SW 1271 (cell line): ENCODE data around the gene PDCD1.
"Not testable (repeated sequence)": the region's sequence is repeated elsewhere in the genome, so short reads cannot be mapped to it uniquely, and the experiment has no call there.

Source experiments
- DNase-seq, 2 experiments: peaks; one replicate each; lab custom pipeline; 2025; lab: John Stamatoyannopoulos, UW

Gene PDCD1

DNA sequence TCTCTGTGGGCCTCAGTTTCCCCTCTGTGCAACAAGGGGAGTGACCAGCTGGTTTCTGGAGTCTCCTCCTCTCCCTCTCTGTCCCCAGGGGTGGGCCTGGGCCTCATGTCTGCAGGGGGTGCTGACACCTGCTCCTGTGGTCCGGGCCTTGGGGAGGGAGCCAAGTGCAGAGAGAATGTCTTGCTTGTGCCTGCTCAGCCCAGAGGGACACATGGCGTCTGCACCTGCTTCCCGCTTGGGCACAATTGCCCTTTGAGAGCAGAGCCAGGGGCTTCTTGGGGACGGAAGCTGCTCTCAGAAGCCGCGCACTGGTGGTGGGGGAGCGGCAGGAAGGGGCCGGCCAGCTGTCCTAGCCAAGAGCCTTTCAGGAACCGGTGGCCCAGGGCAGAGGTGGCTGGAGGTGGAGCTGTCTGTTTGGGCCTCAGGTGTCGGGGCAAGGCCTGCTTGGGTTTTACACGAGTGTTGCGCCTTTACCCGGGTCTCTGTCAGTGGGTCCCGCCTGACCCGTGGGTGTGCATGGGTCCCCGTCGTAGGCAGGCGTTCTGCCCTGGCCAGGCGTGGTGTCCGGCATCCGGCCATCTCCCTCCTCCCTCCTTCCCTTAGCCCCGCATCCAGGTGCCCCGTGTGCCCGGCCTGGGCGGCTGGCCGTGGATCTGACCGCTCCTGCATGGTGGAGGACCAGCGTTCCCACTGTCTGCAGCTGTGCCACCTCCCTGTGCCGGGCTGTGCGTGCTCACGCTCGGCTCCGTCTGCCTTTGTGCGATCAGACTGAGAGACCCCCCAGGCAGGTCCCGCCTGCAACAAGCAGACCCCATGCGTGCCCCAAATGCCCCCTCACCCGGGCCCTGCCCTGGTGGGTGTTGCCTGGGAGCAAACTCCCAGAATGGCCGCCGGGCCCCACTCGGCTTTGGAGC lies 45.7 kb downstream of the PDCD1 start:
- no peak for DNase-seq

DNA sequence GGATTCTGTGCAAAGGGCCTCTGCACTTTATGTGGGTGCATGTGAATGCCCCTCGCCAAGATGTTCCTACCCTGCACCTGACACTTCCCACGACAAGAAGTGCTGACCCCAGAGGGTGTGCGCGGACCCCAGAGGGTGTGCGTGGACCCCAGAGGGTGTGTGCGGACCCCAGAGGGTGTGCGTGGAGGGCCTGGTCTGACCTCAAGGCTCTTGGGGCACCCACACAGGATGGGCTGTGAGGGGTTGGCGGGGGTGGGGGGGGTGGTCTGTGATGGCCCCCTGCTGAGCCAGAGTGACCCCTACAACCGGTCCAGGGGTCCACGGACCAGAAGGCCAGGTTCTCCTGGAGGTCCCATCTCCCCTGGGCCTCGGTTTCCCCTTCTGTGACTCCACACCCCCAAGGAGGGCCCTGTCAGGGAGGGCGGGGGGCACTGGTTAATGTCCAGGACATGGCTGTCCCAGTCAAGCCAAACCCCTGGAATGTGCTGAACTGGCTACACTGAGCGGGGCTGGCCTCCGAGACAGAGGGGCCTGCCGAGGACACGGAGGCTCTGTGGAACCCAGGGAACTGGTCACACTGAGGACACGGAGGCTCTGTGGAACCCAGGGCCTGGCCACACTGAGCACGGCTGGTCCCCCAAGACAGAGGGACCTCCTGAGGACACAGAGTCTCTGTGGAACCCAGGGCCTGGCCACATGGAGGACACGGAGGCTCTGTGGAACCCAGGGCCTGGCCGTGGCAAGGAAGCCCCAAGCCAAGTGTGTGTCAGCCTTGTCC lies 46.6 kb downstream of the PDCD1 start:
- no peak for DNase-seq

DNA sequence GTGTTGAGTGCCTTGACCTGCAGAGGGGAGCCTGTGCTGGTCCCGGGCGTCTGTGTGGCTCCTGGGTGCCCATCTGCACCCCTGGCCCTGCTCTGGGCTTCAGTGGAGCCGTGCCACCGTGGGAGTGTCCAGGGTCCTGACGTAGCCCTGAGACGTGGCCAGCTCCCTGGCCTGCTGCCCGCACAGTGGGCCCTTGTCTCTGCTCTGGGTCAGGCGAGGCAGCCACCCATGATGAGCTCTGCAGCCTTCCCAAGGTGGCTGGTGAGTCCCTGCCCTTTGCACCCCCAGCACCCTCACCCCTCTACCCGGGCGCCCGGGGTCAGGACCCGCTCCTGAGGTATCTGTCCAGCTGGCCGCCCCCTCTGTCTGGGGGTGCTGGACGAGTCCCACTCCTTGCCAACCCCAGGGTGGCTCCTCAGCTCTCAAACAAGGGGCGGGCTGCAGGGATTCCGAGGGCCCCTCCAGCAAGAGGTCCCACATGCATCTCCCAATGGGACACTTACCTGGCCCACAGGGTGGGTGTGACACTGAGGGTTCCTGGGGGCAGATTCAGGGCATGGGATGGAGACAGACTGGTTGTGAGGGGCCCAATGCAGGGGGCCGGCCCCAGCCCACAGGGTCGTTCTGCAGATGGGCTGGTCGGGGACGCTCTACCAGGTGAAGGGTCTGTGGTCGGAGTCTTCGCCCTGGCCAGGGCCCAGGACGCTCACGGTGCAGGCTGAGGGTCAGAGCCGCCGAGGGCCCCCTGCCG lies 47.3 kb downstream of the PDCD1 start:
- no peak for DNase-seq

DNA sequence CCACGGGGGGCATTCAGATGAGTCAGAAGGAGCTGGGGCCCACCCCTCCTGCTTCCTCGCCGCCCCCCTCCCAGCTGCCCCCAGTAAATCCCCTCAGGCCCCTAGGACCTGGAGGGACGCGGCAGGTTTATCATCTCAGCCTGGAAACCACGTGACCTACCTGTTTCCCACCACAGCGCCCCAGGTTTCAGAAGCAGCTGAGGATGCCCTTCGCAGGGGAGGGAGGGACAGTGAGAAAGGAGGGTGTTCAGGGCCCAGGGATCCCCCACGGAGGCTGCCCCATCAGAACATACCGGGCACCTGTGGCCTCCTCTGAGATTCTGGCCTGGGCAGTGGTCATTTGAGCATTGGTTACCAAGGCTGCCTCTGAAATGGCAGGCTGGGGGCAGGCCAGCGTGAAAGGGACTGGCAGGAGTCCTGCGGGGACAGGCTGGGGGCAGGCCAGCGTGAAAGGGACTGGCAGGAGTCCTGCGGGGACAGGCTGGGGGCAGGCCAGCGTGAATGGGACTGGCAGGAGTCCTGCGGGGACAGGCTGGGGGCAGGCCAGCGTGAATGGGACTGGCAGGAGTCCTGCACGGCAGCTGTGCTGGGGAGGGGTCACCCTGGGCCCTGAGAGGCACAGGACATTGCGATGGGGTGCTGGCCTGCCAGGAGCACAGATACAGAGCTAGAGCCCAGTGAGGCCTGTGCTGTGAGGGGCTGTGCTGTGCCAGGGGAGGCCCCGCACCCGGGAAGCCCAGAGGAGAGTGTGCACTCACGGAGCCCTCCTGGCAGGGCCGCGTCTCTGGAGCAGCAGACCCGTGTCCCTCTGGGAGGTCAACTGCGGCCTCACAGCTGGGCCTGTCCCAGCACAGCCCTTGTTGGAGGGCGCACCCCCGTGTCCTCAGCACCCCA lies 48.1 kb downstream of the PDCD1 start:
- no peak for DNase-seq

DNA sequence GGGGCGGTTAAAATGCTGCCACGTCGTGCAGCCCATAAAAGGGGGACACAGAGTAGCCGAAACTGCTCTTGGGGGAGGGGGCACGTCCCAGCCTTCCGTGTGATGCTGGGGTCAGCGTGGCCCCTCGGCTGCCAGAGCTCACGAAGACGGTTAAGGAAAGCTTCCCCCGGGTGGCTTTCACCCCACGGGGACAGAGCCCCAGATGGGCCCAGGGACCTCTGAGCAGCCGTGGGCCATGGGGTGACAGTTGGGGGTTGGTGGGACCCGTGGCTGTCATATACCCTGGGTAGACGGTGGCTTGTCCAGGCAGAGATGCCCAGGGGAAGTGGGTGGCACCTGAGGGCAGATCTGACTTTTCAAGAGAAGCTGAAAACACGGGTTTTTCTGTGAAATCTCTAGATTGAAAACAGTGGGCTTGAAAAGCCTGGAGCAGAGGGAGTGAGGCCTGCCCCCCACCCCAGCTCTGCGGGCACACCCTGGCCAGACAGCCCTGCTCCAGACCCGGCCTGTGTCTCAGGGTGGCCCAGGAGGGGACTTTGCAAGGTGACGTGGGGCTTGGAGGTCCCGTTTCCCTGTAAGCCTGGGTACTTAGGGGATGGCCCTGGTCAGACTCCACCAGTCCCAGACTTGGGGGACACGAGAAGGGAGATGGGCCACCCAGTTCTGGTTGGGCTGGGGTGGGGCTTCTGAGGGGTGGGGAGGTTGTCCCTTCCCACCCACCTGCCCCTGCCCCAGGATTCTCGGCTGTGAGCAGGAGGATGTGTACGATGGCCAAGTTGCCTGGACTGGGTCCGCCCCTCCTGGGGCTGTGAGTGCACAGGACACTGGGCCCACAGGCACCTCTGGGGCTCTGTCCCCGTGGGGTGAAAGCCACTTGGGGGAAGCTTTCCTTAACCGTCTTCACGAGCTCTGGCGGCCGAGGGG lies 49.0 kb downstream of the PDCD1 start:
- DNase-seq: no peak

DNA sequence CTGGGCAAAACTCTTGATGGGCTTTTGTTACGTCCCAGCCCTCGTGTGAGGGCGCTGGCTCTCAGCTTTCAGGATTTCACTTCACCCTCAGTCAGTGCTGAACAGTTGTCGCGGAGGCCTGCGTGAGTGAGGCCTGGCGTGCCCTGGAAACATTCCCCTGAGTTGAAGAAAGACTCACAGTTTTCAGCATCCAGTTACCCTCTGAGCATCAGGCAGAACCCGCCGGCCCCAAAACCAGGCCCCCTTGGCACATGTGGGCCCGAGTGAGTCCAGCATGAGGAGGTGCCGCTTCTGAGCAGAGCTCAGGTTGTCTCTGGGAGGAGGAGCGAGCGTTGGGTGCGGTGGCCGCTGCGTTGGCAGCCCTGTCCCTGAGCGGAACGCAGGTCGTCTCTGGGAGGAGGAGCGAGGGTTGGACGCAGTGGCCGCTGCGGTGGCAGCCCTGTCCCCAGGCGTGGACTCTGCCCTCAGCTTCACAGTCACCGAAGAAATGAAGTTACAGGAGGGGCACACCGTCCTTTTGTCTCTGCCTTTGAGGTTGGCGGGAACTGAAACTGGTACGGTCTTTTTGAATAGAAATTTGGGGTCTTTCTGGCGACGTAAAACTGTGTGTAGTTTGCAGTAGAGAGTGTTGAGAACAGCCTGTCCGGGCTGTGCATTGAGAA lies 49.8 kb downstream of the PDCD1 start, which contains the start of gene NEU4:
Gene NEU4, plus strand, starts transcription at position 473 of the 662 bp plus-strand sequence. CDS start 5,292 bp downstream, outside the sequence.
- DNase-seq: no peak

DNA sequence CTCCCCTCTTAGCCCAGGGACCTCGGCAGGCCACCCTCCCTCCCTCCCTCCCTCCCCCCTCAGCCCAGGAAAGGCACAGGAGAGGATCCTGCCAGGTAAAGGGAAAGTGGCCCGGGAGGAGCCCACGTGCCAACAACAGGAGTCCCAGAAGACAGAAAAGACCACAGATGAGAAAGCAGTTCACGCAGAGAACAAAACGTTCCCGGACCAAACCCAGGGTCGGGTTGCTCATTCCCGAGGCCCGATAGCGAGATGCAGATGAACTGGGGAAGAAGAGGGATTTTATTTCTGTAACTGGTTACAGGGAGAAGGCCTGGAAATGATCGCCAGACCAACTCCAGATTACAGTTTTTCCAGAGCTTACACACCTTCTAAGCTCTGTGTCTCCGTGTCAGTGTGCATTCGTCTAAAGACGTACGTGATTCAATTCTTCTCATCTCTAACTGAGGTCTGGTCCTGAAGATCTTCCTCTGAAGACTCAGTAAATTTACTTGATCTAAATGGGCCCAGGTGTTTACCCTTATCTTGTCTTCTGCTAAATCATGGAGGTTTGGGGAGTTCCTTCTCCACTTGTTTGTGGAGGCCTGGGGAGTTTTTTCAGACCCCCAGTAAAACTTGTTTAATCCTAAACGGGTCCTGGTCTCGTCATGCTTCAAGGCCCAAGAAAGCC lies 50.5 kb downstream of the PDCD1 start:
- DNase-seq: no peak

DNA sequence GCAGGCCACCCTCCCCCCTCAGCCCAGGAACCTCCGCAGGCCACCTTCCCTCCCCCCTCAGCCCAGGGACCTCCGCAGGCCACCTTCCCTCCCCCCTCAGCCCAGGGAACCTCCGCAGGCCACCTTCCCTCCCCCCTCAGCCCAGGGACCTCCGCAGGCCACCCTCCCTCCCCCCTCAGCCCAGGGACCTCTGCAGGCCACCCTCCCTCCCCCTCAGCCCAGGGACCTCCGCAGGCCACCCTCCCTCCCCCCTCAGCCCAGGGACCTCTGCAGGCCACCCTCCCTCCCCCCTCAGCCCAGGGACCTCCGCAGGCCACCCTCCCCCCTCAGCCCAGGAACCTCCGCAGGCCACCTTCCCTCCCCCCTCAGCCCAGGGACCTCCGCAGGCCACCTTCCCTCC lies 52.5 kb downstream of the PDCD1 start:
- DNase-seq: not testable (repeated sequence)

DNA sequence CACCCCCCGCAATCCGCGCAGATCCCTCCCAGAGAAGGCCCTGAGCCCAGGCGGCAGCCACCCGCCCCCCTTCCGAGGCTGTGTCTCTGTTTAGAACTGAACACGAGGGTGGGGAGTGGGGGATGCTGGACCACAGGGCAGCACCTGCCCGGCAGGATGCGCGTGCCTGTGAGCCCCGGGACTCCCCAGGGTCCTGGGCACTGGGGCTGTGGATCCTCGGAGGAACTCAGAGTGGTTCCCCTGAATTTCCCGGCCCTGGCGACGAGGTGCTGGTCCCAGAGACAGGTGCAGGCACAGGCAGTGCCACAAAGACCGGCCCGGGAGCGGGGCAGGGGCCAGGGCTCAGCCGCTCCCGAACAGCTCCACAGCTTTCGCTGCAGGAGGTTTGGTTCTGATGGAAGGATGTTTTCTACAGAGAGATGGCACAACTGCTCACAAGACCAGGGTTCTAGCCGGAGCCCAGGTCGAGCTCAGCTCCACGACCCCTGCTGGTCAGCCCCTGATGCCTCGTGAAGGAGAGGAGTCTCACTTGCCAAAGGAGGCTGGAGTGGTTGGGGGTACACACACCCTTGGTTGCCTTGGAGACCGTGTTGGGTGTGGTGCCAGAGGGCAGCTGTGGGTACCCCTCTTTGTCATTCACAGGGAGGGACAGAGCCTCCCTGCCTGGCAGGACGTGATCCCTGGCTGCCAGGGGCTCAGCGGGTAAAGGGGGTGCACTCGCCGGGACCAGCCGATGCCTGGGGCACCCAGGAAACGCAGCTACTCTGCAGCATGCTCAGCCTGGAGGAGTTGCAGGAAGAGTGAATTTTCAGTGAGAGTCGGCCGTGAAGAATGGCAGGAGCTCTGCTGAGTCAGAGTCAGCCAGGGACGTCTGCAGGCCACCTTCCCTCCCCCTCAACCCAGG lies 54.1 kb downstream of the PDCD1 start:
- DNase-seq: no peak

DNA sequence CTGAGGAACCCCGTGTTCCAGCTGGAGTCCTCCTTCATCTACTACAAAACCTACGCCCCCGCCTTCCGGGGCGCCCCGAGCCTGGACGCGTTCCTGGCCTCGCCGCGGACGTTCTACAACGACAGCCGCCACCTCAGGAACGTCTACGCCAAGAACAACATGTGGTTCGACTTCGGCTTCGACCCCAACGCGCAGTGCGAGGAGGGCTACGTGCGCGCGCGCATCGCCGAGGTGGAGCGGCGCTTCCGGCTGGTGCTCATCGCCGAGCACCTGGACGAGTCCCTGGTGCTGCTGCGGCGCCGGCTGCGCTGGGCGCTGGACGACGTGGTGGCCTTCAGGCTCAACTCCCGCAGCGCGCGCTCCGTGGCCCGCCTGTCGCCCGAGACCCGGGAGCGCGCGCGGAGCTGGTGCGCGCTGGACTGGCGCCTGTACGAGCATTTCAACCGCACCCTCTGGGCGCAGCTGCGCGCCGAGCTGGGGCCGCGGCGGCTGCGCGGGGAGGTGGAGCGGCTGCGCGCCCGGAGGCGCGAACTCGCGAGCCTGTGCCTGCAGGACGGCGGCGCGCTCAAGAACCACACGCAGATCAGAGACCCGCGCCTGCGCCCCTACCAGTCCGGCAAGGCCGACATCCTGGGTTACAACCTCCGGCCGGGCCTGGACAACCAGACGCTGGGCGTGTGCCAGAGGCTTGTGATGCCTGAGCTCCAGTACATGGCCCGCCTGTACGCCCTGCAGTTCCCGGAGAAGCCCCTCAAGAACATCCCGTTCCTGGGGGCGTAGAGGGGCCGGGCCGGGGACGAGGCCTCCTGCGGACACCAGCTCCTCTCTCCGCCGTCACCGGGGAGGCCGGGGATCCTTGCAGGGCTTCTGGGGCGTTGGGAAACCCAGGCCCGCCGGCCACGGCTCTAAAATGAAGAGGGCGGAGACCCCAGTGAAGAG lies 55.0 kb downstream of the PDCD1 start:
- no peak for DNase-seq

DNA sequence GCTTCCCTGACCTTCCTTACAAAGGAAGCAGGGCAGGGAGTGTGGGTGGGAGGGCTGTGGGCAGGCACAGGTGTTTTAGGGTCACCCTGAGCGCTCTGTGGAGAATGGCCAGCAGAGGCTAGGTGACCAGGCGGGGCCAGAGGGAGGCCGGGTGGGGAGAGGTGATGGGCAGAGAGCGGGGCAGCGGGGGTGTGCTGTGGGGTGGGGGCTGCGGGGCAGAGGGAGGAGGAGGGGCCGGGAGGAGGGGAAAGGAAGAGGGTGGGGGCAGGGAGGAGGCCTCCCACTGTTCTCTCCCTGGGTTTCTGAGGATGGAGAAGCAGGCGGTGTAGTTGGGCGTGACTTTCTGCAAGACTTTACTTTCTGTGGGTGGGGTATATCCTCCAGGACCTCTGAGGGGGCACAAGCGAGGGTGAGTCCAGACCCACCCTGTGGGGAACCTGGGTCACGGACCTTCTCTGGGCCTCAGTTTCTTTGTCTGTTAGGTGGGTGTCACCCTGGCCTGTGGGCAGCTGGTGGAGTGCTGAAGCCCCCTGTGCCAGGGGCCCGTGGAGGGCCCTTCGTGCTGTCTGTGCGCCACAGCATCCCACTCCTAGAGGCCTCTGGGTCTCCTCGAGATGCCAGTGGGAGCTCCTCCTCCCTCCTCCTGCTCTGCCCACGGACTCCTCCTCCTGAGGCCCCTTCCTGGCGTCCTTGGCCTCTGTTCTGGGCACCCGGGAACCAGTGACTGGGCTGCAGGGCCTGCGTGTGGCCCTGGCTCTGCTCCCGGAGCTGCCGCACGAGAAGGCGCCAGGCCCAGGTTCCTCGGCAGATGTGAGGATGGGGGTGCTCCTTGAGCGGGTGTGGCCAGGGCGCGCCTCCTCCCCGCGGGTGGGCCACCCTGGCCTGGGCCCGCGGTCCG lies 56.0 kb downstream of the PDCD1 start:
- DNase-seq: no peak

DNA sequence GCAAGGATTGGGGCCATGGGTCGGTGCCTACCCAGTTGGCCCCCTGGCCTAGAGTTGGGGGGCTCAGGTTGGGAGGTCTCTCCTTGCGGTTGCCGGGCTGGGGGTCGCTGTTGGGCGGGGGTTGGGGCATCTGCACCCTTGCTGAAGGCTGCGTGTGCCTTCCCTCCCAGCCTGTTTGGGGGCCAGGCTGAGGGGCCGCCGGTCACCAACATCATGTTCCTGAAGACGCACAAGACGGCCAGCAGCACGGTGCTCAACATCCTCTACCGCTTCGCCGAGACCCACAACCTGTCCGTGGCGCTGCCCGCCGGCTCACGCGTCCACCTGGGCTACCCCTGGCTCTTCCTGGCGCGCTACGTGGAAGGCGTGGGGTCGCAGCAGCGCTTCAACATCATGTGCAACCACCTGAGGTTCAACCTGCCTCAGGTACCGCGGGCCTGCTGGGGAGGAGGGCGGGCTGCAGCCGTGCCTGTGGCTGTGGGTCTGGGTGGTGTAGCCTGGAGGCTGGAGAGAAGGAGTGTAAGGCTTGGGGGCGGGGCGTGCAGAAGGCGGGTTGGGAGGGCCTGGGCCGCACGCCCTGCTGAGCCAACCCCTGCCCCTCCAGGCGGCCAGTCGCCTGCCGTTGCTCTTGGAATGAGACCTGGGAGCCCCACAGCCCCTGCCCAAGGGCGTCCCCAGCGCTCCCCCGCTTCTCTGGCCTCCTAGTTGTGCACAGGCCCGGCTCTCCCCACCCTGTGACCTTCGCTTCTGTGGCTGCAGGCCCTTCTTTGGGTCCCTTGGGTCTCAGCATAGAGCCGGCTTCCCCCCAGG lies 56.9 kb downstream of the PDCD1 start:
- no peak for DNase-seq

DNA sequence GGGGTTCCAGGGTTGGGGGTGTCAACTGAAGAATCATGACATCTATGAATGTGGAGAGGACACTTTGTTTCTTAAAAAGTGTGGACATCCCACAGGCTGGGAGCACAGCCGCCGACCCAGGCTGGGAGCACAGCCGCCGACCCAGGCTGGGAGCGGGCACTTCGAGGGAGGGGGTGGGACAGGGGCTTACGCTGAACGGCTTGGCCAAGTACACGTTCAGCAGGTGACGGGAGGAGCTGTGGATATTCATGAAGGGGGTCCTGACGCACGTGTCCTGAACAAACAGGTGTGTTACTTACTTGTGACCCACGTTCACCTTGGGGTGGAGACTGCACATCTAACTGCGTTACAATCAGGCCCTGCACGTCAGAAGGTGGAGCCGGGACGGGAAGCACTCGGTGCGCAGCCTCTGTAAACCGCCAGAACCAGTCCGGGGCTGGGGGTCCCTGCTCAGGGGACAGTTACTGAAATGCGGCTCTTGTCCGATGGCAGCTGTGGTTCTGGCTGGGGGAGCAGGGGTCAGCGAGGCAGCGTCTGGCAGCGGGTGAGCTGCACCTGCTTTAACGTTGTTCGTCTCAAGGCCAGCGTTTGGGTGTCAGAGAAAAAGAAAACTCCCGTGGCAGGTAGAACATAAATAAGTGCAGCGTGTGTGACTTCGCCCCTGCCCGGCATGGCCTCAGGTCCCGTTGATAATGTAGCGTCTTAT lies 58.3 kb downstream of the PDCD1 start:
- DNase-seq: not testable (repeated sequence)
